Gastroesophageal sphincter (tissue), 3 donors: ENCODE results near the gene PCSK7.

Source experiments
- EP300 ChIP-seq: sonication (generic); formaldehyde crosslinking; IDR thresholded peaks from one replicate; pipeline ENCODE4 v1.6.1; 2017; ENCODE audit warnings: antibody characterized with exemption, mild to moderate bottlenecking
- POLR2AphosphoS5 ChIP-seq: sonication (generic); formaldehyde crosslinking; IDR thresholded peaks from one replicate; pipeline ENCODE4 v1.6.1; 2017; ENCODE audit warnings: antibody characterized with exemption
- TF ChIP-seq, protein P1 (sequence below), 4 experiments: fragments of 200-600 bp in 2 of 4; fragments of 450-650 bp in 2 of 4; sonication (generic) in 1 of 4; IDR thresholded peaks; one replicate each; pipeline ENCODE4 v1.5.1; 2017 to 2019; ENCODE audit warnings: antibody characterized with exemption in 4 of 4, mild to moderate bottlenecking in 2 of 4, moderate library complexity in 2 of 4

DNA sequence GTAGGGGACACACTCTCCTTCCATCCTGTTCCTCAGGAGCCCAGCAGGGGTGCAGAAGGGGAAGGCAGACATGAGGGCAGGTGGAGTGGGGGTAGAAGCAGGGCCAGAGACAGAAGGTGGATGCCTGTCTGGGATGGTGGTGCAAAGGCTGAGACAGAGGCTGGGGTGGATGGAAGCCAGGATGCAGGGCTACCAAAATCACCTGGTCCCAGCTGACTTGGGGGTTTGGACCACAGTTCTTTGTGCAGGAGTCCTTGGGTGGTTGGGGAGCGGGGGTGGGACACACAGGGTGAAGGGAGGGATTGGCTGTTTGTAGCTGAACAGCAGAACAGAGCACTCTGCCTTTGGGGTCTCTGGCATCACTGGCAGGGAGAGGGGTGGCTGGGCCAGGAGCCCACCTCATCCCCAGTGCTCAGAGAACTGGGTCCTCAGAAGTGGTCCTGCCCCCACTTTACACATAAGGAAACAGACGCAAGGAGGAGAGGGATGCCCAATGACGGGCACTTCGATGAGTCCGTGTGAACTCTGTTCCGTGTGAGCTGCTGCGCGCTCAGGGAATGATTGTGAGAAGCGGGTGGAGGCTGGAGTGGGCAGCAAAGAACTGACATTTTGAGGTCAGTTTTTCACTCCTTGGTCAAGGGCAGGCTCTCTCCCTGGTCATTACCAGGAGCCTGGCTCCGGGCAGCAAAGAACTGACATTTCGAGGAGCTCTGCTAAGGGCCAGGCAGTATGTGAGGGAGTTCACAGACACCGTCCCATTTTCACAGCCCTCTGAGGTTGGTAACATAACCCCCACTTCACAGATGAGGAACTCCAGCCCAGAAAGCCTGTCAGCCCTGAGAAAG, 30.8 kb downstream of the PCSK7 start:
- TF ChIP-seq POLR2AphosphoS5 (peak; percentile 76), EP300 (no peak)
- TF ChIP-seq, protein P1, sequence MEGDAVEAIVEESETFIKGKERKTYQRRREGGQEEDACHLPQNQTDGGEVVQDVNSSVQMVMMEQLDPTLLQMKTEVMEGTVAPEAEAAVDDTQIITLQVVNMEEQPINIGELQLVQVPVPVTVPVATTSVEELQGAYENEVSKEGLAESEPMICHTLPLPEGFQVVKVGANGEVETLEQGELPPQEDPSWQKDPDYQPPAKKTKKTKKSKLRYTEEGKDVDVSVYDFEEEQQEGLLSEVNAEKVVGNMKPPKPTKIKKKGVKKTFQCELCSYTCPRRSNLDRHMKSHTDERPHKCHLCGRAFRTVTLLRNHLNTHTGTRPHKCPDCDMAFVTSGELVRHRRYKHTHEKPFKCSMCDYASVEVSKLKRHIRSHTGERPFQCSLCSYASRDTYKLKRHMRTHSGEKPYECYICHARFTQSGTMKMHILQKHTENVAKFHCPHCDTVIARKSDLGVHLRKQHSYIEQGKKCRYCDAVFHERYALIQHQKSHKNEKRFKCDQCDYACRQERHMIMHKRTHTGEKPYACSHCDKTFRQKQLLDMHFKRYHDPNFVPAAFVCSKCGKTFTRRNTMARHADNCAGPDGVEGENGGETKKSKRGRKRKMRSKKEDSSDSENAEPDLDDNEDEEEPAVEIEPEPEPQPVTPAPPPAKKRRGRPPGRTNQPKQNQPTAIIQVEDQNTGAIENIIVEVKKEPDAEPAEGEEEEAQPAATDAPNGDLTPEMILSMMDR (IDR thresholded peaks at IDR 0.05) = peak in 1 of 4 experiments; percentile 40
